GM12891 (cell line): ENCODE data around the gene TRMT6.

Experiments used
- DNase-seq: peaks from one replicate; pipeline ENCODE4 v3.0.0; 2011; ENCODE audit warnings: low spot score; ENCODE audit not compliant: insufficient read length
- FAIRE-seq: peaks from 2 replicates; lab custom pipeline; 2011; peaks lifted over from hg19 to GRCh38; lab: Jason Lieb, UNC
- PAX5 ChIP-seq: IDR thresholded peaks from 2 replicates; pipeline ENCODE4 v1.6.1; 2011; ENCODE audit warnings: low read length, moderate library complexity, mild to moderate bottlenecking; ENCODE audit not compliant: insufficient read depth, severe bottlenecking
- POLR2A ChIP-seq: IDR thresholded peaks from 2 replicates; pipeline ENCODE4 v1.6.1; 2011; ENCODE audit warnings: low read depth, low read length, control low read depth
- POLR2AphosphoS5 ChIP-seq: IDR thresholded peaks from 2 replicates; pipeline ENCODE4 v1.6.1; 2011; ENCODE audit warnings: low read depth, low read length, control low read depth
- POU2F2 ChIP-seq: IDR thresholded peaks from 2 replicates; pipeline ENCODE4 v1.6.1; 2011; ENCODE audit warnings: low read depth, mild to moderate bottlenecking, control low read depth, low read length, moderate library complexity
- SPI1 ChIP-seq: IDR thresholded peaks from 2 replicates; pipeline ENCODE4 v1.6.1; 2011; ENCODE audit warnings: low read depth, low read length, control low read depth
- TAF1 ChIP-seq: IDR thresholded peaks from 2 replicates; pipeline ENCODE4 v1.6.1; 2011; ENCODE audit warnings: low read depth, low read length, control low read depth

Gene TRMT6

DNA sequence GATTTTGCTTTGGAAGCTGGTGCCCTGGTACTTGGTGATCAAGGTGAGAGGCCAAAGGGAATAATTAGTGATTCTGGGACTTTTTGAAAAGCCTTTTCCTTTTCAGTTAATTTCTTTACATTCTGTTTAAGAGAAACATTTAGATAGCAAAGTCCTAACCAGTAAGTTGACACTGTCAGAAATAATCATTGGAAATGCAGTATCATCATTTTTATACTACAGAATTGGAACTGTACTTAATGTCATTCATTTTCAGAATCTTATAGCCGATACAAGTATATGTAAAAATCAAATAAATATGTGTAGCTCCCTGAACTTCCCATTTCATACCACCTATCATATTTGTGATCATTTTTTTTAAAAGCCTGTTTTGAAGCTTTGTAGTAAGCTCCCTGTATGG lies 27.6 kb upstream of the TRMT6 start:
- TF ChIP-seq POLR2AphosphoS5 (no peak), POU2F2 (no peak), TAF1 (no peak), SPI1 (no peak), PAX5 (no peak), POLR2A (no peak)
- DNase-seq (no peak), FAIRE-seq (no peak)

DNA sequence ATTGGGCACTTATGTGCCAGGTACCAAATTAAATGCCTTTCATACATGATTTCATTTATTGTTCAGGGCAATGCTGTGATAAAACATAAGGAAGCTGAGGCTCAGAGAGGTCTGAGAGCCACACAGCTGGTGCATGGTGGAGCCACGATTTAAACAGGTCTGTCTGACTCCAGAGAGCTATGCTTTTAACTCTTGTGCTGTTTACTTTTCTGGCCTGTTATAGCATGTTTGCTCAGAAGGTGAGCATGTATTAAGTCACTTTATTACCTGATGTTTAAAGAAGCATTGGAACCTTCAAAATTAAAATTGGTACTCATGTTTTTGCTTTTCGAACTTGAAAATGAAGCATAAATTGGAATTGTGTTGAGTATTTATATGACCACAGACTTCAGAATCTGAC lies 26.9 kb upstream of the TRMT6 start:
- DNase-seq (no peak), FAIRE-seq (no peak)
- TF ChIP-seq SPI1: no peak
- no peak for TF ChIP-seq POLR2AphosphoS5
- TF ChIP-seq POU2F2: no peak
- TF ChIP-seq POLR2A: no peak
- no peak for TF ChIP-seq PAX5
- no peak for TF ChIP-seq TAF1

DNA sequence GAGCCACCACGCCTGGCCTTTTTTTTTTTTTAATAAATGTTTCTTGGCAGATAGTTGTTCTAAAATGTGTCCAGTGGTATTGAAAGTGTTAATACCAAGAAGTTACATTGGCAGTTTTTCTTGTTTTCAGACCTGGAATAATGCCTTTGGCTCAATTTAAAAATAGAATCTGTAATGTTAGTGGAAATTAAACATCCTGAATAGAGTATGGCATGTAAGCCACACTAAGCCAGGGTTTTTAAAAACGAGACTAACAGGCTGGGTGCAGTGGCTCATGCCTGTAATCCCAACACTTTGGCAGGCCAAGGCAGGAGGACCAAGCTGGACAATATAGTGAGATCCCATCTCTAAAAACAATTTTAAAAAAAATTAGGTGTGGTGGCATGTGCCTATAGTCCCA lies 25.4 kb upstream of the TRMT6 start:
- no peak for DNase-seq
- FAIRE-seq: no peak
- TF ChIP-seq POLR2A (no peak), SPI1 (no peak), POU2F2 (no peak), TAF1 (no peak)

DNA sequence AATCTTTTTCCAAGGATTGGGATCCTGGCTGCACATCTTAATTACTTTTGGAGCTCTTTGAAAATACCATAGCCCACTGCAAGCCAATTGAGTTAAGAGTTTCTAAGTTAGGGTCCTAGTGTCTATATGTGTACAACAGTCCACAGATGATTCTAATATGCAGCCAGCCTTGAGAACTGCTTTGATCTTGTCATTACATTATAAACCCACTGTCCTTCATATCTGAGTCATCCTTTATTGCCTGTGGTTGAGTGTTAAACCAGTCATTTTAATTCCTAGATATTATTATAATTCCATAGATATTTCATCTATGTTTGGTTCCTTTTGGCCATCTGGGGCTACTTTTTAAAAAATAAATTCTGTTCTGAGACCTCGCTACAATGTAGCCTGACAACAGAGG lies 24.2 kb upstream of the TRMT6 start:
- TF ChIP-seq POLR2AphosphoS5: no peak
- TF ChIP-seq POU2F2: no peak
- TF ChIP-seq PAX5: no peak
- TF ChIP-seq SPI1: no peak
- TF ChIP-seq TAF1: no peak
- no peak for TF ChIP-seq POLR2A
- no peak for DNase-seq
- FAIRE-seq: no peak

DNA sequence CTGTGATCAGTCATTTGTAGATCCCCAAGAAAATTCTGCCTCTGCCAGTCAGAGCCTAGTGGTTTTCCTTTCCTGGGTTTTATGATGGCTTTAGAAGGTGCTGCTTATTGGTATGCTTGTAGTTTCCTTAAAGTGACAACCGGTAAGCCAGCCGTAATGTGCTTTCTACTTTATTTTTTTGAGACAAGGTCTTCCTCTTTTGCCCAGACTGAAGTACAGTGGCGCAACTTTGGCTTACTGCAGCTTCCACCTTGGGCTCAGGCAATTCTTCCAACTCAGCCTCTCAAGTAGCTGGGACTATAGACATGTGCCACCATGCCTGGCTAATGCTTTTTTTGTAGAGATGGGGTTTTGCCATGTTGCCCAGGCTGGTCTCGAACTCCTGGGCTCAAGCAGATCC lies 23.6 kb upstream of the TRMT6 start:
- FAIRE-seq (no peak), DNase-seq (no peak)
- no peak for TF ChIP-seq SPI1
- no peak for TF ChIP-seq TAF1
- TF ChIP-seq POLR2A: no peak
- TF ChIP-seq POLR2AphosphoS5: no peak
- TF ChIP-seq POU2F2: no peak
- no peak for TF ChIP-seq PAX5

DNA sequence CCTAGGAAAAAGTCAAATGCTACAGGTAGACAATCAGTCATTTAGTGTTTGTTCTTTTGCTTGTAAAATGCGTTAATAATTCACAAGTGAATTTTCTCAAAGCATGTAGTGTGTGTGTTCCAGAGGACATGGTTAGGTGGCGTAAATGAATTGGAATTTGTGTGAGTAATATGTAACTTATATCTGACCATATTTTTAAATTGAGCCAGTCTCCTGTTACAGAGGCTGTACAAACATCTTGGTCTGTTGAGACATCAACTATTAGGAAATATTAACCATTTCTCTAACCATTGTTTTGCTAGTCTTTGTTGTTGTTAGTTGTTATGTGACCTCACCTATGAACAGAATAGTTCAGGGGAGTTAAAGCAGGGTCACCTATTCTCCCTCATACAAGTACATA lies 22.8 kb upstream of the TRMT6 start:
- no peak for DNase-seq
- FAIRE-seq: no peak
- TF ChIP-seq POU2F2 (no peak), SPI1 (no peak), POLR2AphosphoS5 (no peak), TAF1 (no peak), PAX5 (no peak), POLR2A (no peak)

DNA sequence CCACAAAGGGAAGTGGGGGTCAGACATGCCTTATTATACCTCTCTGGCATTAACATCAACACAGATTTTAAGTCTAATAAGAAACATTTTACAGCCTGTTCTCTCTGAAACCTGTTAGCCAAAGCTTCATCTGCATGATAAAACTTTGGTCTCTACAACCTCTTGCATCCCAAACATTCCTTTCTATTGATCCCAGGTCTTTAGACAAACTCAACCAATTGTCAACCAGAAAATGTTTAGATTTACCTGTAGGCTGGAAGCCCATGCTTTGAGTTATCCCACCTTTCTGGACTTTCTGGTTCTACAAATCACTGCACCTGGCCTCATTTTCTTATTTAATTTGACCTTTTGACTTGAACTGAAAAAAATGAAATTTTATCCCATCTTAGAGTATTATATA lies 20.9 kb upstream of the TRMT6 start:
- FAIRE-seq (no peak), DNase-seq (no peak)
- TF ChIP-seq POLR2AphosphoS5 (no peak), TAF1 (no peak)

DNA sequence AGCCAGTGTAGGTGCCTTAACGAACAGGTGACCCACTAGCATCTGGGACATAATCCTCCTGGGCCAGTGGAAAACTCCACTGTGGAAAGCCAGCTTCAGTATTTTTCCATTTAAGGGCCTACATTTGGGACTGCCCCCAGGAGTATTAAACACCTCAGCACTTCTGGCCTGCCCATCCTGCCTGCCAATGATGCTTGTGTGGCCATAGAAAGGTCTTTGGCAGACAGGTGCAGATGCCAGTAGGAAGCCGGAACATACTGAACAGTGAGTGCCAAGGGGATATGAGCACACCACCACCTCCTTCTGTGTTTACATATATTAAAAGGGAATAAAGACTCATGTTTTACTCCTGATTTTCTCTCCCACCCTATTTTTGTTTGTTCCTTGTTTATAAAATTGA lies 20.0 kb upstream of the TRMT6 start:
- TF ChIP-seq PAX5 (no peak), SPI1 (no peak), POLR2AphosphoS5 (no peak), TAF1 (no peak), POLR2A (no peak), POU2F2 (no peak)
- DNase-seq (no peak), FAIRE-seq (no peak)

DNA sequence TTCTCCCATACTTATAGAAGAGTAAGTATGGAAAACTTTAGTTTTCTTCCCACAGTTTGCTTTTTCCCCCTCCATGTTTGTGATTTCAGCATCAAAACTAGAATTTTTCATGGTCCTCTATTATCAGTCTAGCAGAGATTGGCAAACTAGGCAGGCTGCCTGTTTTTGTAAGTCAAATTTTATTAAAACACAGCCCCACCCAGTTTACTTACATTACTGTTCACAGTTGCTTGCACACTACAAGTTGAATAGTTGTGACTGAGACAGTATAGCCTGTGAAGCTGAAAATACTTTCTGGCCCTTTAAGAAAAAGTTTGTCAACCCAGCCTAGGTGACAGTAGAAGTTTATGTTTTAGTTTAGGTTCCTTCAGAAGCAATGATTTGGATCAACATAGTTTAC lies 19.6 kb upstream of the TRMT6 start:
- FAIRE-seq (no peak), DNase-seq (no peak)
- TF ChIP-seq TAF1 (no peak), PAX5 (no peak), POLR2A (no peak), SPI1 (no peak), POU2F2 (no peak), POLR2AphosphoS5 (no peak)

DNA sequence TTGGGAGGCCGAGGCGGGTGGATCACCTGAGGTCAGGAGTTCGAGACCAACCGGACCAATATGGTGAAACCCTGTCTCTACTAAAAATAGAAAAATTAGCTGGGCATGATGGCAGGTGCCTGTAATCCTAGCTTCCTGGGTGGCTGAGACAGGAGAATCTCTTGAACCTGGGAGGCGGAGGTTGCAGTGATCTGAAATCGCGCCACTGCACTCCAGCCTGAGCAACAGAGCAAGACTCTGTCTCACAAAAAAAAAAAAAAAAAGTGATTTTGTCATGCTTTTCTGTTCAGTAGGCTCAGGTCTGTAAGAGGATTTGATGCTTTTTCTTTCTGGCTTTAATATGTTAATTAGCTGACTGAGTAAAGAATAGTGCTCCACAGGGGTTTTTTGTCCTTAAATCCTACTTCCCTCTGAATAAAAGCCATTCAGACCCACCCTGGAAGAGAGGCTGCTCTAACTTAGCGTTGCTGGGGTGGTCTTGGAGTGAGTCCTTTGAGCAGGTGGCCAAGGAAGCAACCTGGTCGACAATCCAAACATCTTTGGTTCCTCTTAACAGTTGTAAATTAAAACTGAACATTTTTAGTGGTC lies 19.1 kb upstream of the TRMT6 start:
- DNase-seq (no peak), FAIRE-seq (no peak)
- TF ChIP-seq SPI1: no peak
- TF ChIP-seq POU2F2: no peak
- no peak for TF ChIP-seq TAF1
- no peak for TF ChIP-seq PAX5
- TF ChIP-seq POLR2A: no peak
- TF ChIP-seq POLR2AphosphoS5: no peak
